HK-2 (cell line): ENCODE results near the gene SMYD1.

Source experiments
- DNase-seq: peaks from one replicate; pipeline ENCODE4 v3.0.0-alpha.2; 2018; ENCODE audit not compliant: unreplicated experiment

The SMYD1 gene

DNA sequence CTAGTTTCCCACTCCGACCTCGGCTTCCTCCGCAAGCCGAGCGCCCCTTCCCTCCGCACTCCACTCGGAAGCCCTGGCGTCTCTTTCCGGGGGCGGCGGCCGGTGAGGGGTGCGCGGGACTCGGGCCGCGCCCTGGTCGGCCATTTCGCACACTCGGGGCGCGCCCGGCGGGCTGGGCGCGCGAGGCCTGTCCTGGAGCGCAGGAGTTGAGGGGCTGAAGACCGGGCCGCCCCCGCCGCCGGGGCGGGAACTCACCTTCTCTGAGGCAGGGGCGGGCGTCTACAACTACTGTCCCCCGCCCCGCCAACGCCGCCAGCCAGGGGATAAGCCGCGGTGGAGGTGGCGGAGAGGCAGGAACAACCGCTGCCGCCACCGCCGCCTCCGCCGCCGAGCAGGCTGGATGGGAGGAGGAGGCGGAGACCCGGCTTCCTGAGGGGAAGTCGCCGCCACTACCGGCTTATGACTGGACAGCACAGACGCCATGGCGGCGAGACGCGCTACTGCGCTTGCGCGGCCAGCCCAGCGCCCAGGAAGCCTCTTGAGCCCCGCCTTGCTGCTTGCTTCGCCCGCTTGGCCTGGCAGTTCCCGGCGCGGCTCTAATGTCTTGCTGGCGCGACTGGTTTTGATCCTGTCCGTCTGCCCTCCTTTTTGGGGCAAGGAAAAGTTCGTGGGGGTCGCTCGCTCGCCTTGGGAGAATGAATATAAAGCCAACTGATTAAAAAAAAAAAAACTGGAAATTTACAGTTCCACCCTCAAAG, 12.1 kb upstream of the SMYD1 start, which contains the start of gene KRCC1:
TSS of gene KRCC1 (minus strand) at position 413 of the 758 bp plus-strand sequence. CDS start 27,220 bp downstream, outside the sequence.
- peak; percentile 96 for DNase-seq

DNA sequence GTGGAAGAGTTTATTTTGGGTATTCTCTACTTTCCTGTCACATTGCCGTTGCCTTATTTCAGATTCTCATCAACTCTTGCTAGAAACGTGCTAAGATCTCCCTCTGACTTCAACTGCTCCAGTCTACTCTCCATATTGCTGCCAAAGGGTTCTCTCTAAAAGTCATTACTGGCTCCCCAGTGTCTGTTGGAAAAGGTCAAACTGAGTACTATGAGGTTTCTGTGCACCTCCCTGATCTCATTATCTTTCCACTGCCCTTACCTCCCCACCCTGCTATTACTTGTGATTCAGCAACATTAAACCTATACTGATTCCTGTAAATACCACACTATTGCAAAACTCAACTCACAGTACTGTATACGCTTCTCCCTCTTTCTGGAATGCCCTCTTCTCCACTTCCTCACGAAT, 10.2 kb upstream of the SMYD1 start:
- no peak for DNase-seq

DNA sequence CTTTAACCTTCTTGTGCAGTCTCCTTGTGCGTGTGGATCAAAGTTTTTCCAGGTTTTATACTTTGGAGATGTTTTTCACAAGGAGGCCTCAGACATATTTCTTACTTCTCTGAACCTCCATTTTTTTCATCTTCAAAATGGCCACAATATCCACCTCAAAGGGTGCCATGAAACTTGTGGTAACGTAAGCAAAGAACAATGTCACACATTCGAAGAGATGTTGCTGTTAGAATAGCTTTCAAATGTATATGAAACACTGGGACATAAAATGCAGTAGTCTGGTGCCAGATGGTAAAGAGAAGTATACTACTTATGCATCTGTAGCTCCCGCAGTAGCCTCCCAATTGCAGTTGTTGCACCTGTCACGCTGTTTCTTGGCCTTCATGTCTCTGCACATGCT, 9.4 kb upstream of the SMYD1 start:
- no peak for DNase-seq

DNA sequence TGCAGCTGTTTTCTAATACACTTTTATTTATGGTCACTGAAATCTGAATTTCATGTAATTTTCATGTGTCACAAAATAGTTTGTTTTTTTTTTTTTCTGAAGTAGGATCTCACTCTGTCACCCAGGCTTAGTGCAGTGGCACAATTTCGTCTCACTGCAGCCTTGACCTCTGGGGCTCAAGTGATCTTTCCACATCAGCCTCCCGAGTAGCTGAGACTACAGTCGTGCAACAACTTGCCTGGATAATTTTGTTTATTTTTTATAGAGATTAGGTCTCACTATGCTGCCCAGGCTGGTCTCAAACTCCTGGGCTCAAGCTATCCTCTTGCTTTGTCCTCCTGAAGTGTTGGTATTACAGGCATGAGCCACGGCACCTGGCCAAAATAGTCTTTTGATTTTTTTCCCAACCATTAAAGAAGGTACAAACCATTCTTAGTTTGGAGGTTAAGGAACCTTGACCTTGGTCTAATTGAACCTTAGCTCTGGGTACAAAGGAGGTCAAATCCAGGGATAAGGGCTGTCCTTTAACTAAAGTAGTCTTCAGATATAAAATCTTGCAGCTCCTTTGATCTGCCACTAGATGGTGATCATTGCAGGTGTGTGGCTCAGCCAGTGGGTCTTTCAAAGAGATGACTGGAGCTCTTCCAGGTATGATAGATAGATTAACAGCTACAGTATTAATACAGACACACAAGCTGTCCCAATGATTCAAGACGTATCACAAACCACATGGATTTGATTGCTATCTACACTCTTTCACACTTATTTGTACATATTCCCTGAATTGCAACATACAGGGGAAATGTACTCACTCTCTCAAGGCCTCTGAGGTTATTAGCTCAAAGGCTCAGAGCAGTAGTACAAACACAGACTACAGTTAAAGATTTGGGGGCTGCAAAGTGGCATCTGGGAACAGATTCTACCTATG, 7.4 kb upstream of the SMYD1 start:
- DNase-seq: no peak

GRCh38 chr2:88060907-88061275, 6.7 kb upstream of the SMYD1 start:
- DNase-seq: no peak

DNA sequence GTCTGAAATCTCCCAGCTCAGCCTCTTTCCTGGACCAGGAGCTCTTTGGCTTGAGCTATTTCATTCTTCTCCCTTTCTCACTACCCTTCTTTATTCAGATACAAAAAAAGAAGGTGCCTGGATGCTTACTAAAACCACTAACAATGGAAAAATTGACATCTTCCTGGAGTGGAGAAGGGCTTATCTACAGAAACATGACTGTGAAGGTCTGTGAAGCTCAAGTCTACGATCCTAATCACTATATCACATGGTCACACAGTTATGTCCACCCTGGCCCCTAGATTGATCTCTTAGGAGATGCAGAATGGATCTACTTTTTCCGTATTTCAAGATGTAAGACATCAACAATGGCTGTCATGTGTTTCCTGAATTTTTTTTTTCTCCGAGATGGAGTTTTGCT, 6.3 kb upstream of the SMYD1 start:
- DNase-seq: no peak

DNA sequence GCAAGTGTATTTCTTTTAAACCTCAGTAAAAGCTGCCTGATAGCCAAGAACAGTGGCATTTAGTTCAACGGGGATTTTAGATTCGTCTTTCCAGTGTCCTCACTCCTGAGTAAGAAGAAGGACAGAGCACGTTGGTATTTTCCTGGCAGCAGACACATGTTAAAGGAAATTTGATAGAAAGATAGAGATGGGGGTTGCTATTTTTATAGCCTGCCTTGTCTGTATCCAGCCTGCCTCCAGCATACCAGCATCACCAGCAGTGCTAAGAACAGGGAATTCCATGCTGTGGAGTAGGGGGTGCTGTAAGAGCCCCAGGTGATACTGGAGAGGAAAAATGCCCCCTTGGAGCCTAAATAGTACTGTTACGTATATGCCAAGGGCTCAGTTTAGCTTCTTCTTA, 1.1 kb upstream of the SMYD1 start:
- no peak for DNase-seq

DNA sequence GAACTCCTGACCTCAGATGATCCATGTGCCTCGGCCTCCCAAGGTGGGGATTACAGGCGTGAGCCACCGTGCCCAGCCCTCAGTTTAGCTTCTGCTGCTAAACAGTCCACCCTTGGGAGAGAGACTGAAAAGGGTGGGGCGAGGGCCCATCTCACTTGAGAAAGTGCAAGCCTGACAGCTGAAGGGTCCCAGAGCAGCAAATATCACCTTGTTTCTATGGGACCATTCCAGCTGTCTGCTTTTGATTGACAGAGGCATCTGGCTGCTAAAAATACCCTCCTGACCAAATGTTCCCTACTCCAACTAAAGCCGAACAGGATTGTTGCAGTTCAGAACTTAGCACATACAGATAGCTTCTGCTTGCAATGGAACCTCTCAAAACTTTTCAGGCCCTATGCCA, 436 bp upstream of the SMYD1 start:
- no peak for DNase-seq

DNA sequence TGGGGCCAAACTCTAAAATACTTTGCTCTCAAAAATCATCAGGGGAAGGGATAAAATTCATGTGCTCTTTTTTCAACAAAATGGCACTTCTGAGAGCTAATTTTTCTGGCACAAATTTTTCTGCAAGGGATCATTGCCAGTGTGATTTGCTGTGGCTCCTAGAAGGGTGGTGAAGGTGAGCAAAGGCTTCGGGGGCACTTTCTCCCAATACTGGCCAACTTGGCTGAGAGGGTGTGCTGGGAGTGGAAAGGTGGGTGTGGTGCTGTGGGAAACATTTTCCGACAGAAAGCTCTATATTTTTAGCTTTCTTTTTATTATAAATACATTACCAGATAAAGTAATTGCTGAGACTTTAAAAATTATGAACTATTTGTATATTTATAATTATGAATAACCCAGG, 419 bp downstream of the SMYD1 start:
- no peak for DNase-seq

GRCh38 chr2:88069117-88069516, 1.5 kb downstream of the SMYD1 start:
- DNase-seq: no peak

- no peak for DNase-seq
Observed at GRCh38 chr2:88070055-88070454, 2.4 kb downstream of the SMYD1 start.

GRCh38 chr2:88071365-88071764, 3.7 kb downstream of the SMYD1 start:
- no peak for DNase-seq

DNA sequence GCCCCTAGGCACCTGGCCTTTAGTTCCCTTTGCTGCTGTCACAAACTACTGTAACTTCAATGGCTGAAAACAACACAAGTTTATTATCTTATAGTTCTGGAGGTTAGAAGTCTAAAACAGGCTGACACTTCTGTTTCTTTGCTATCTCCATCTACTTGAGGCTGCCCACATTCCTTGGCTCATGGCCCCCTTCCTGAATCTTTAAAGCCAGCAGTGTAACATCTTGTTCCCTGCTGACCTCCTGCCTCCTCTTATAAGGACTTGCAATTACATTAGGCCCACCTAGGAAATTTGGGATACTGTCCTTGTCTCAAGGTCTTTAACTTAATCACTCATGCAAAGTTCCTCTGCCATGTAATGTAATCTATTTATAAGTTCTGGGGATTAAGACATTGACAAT, 6.5 kb downstream of the SMYD1 start:
- no peak for DNase-seq

- DNase-seq: no peak
Observed at GRCh38 chr2:88074854-88075292, 7.2 kb downstream of the SMYD1 start.

GRCh38 chr2:88077080-88077479, 9.5 kb downstream of the SMYD1 start:
- no peak for DNase-seq

DNA sequence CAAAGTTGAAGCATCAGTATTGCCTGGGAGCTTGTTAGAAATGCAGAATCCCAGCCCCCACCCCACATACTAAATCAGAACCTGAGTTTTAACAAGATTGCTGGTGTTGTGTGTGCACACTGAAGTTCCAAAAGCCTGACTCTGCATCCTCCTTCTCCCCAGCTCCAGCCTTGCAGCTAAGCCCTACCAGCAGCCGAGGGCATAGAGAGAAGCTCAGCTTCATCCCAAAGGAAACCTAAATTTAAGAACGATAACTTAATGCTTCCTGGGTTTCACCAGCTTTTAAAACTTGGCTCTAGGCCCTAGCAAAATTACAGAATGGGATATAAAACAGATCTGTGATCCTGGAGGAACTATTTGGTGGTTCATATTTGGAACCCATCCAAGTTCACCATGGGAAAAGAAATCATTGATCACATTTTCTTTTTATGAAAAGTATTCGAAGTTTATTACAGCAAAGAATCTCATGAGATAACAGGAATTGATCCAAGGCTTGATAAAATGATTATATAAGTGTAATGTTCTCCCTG, 11.1 kb downstream of the SMYD1 start:
- DNase-seq: no peak

- no peak for DNase-seq
Observed at GRCh38 chr2:88080545-88080944, 12.9 kb downstream of the SMYD1 start.

DNA sequence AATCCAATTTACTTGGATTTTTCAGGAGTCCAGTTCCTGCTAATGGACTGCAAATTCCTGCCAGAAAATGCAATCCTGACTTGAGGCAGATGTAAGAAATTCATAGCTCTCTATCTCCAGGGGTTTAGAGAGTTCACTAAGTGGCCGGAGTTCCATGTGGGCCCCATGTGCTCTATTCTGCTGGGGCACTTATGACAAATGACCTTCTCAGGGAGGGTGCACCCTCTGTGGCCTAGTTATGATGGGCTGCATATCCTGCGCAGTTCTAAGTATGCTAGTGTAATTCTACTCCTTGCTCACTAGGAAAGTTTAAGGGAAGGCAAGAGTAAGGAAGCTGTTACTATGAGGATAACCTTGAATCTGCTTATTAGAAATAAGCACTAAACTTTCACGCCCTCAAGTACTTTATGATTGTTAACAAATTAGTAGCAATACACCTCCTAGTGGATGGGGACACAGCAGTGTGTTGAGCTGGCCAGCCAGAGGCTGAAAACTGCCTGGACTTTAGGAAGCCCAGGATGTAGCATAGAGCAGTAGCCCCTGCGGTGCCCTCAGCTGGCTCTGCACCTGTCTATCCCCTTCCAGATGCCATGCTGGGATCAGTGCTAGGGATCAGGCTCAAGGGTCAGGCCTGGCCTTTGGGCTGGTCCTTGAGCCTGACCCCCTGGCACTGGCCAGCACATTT, 14.4 kb downstream of the SMYD1 start:
- no peak for DNase-seq

GRCh38 chr2:88082781-88083180, 15.2 kb downstream of the SMYD1 start:
- no peak for DNase-seq

DNA sequence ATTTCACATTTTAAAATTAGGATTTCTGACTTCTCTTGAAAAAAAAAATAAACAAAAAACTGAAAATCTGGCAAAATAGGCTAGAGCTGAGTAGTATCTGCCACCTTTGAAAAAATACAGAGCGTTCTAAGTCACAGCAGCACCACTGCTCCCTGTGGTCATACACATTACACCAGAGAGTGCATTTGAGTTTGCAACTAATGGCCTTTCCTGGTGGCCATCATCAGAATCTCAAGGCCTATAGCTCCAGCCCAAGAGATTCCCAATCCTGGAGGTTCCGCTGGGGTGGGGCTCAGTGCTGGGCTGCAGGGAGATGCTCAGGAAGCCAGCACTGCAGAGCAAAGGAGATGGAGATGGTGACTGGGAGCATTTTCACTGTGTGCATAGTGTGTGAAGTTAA, 17.5 kb downstream of the SMYD1 start:
- no peak for DNase-seq

DNA sequence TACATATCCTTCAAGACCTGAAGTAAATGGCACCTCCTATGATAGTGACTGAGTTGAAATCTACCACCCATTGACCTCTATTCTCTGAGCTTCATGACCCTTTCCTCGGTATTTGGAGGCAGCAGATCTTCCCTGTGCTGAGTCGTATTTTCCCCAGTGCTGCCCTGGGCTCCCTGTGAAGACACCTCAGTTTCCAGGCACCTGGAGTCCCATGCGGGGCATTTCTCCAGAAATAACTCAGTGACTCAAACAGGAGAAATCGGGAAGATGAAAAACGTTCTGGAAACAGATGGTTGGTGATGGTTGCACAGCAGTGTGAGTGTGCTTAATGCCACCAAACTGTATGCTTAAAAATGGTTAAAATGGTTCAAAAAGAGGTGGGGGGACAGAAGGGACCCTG, 18.0 kb downstream of the SMYD1 start:
- DNase-seq: no peak

DNA sequence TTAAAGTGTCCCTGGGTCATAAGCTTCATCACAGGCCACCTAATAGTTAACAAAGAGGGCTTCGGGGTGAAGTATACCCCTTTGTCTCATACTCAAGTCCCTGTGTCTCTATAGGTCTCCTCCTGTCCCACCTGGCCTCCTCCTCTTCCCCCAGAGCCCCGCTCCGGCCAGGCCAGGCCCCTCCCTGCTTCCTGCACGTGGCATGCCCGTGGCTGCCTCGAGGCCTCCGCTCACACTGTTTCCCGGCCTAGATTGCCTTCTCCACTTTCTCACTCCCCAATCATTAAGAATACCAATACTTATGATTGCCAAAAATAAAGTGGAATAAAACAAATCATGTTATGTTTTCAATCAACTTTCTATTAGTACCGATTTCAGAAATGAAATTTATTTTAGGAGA, 18.8 kb downstream of the SMYD1 start:
- no peak for DNase-seq
